Naive thymus-derived CD4-positive, alpha-beta T cell (primary cell): ENCODE measurements around the gene PPP1R12B. TPM values are rescaled to one million over a fixed set of nuclear protein-coding genes. Genes with fewer than 3 reads are reported as not detected.
"Not testable (repeated sequence)": the region's sequence is repeated elsewhere in the genome, so short reads cannot be mapped to it uniquely, and the experiment has no call there.

ENCODE experiments used
- ATAC-seq: fragments of 150-1000 bp; cut with Tn5 transposase; 2 replicates; pipeline ENCODE4 v1.10.0; 2021; ENCODE audit warnings: mild to moderate bottlenecking, moderate library complexity
- CTCF ChIA-PET: fragments of 350-600 bp; sonication (Branson Sonifier 250); formaldehyde crosslinking; loops from one replicate; lab custom pipeline; 2021; ENCODE audit warnings: antibody characterized with exemption; lab: Charles Lee
- POLR2A ChIA-PET: fragments of 350-600 bp; sonication (Branson Sonifier 250); formaldehyde crosslinking; loops from one replicate; lab custom pipeline; 2021; ENCODE audit warnings: antibody characterized with exemption, inconsistent platforms; lab: Charles Lee
- DNase-seq, 9 donors: peaks; one replicate each; pipeline versions ENCODE4 v3.0.0 to v3.0.0-alpha.2; 2020 to 2022; ENCODE audit warnings: mixed read lengths in 1 of 9
- H3K27ac ChIP-seq: one replicate; pipeline ENCODE4 v1.7.0; 2013; ENCODE audit warnings: mild to moderate bottlenecking, low read depth, low read length, moderate library complexity
- H3K27me3 ChIP-seq, 2 donors: one replicate each; pipeline ENCODE4 v1.7.0; 2013; ENCODE audit warnings: low read length in 2 of 2, mild to moderate bottlenecking in 2 of 2, moderate library complexity in 2 of 2; ENCODE audit not compliant: control insufficient read depth in 2 of 2, insufficient read depth in 2 of 2
- H3K36me3 ChIP-seq, 3 experiments: 1 replicate in 2 of 3; 2 replicates in 1 of 3; pipeline ENCODE4 v1.7.0; 2013; ENCODE audit warnings: low read length in 3 of 3, mild to moderate bottlenecking in 3 of 3, moderate library complexity in 1 of 3; ENCODE audit not compliant: insufficient read depth in 3 of 3, control insufficient read depth in 2 of 3
- H3K4me1 ChIP-seq, 2 donors: one replicate each; pipeline ENCODE4 v1.7.0; 2013; ENCODE audit warnings: low read length in 2 of 2, mild to moderate bottlenecking in 2 of 2, moderate library complexity in 1 of 2; ENCODE audit not compliant: control insufficient read depth in 2 of 2, insufficient read depth in 2 of 2
- H3K4me3 ChIP-seq: 2 replicates; pipeline ENCODE4 v1.7.0; 2013; ENCODE audit warnings: mild to moderate bottlenecking, low read length
- H3K9me3 ChIP-seq, 3 experiments: 1 replicate in 2 of 3; 2 replicates in 1 of 3; pipeline ENCODE4 v1.7.0; 2013; ENCODE audit warnings: low read length in 3 of 3; ENCODE audit not compliant: control insufficient read depth in 2 of 3
- H3K27ac Mint-ChIP-seq, 9 donors: one replicate each; pipeline ENCODE4 v1.8.0; 2020 to 2022; ENCODE audit warnings: mixed read lengths in 9 of 9, mild to moderate bottlenecking in 8 of 9, moderate library complexity in 5 of 9, inconsistent platforms in 2 of 9
- H3K27me3 Mint-ChIP-seq, 5 donors: one replicate each; pipeline ENCODE4 v1.8.0; 2021 to 2022; ENCODE audit warnings: mixed read lengths in 5 of 5, mild to moderate bottlenecking in 1 of 5
- H3K36me3 Mint-ChIP-seq, 5 donors: one replicate each; pipeline ENCODE4 v1.8.0; 2020 to 2022; ENCODE audit warnings: mixed read lengths in 5 of 5, mild to moderate bottlenecking in 3 of 5, inconsistent platforms in 1 of 5
- H3K4me1 Mint-ChIP-seq, 7 donors: one replicate each; pipeline ENCODE4 v1.8.0; 2020 to 2022; ENCODE audit warnings: mixed read lengths in 7 of 7, mild to moderate bottlenecking in 3 of 7, inconsistent platforms in 1 of 7
- H3K4me3 Mint-ChIP-seq, 10 donors: one replicate each; pipeline ENCODE4 v1.8.0; 2020 to 2022; ENCODE audit warnings: mild to moderate bottlenecking in 10 of 10, mixed read lengths in 10 of 10, moderate library complexity in 6 of 10, inconsistent platforms in 2 of 10
- H3K9me3 Mint-ChIP-seq, 11 donors: one replicate each; pipeline ENCODE4 v1.8.0; 2020 to 2022; ENCODE audit warnings: mixed read lengths in 11 of 11, mild to moderate bottlenecking in 4 of 11, inconsistent platforms in 1 of 11, moderate library complexity in 1 of 11
- intact Hi-C, 2 donors: fragments of 100-400 bp; cut with micrococcal nuclease; formaldehyde crosslinking; loops; one replicate each; pipeline ENCODE4 v1.15.1; 2023
- polyA plus RNA-seq, 2 donors: library from polyadenylated mRNA; unstranded; fragments of 300-500 nt; fragmentation: Illumina TruSeq; gene quantifications; one replicate each; pipeline ENCODE4 v1.2.3, GENCODE V29; 2021
- total RNA-seq, 6 experiments: library from RNA in 5 of 6; stranded (reverse) in 5 of 6; gene quantifications; 1 replicate in 5 of 6; 2 replicates in 1 of 6; pipeline ENCODE4 v1.2.3 and lab custom pipeline; 2021 to 2026

PPP1R12B gene
- total and polyA plus RNA-seq, 7 experiments from 2014 or later, result 5.2 to 38.1 (median 26.8) TPM

DNA sequence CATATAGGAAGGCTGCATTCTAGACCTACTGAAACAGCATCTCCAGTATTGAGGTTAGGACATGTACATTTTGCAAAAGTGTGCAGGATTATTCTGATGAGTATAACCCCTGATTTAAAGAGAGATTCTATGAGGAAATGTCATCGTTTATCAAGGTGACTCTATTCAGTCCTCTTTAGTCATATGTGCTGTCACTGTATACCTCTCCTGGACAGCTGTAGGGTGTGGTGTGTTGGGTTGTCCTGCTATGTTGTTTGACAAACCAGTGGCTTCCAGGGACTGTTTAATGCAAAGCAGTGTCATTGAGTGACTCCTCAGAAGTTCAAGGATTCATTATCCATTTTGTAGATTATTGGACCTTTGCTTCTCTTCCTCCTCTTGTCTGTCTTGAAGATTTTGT is 209.2 kb downstream of the PPP1R12B start:
- H3K27ac ChIP-seq, DNase-seq, H3K9me3 ChIP-seq, H3K4me3 ChIP-seq, POLR2A ChIA-PET, H3K9me3 Mint-ChIP-seq, H3K36me3 ChIP-seq, ATAC-seq, H3K27ac Mint-ChIP-seq, H3K4me3 Mint-ChIP-seq, H3K4me1 ChIP-seq, H3K27me3 ChIP-seq, H3K27me3 Mint-ChIP-seq, intact Hi-C loops: not testable (repeated sequence)
- CTCF ChIA-PET, result interaction anchor here (0.9 kb wide), 1 partner anchor 13 kb away, joined by 3 read pairs; no protein-coding TSS in a partner anchor
- Mint-ChIP-seq H3K4me1 (peaks cover 0 to 18% (median 3%) of the 10 kb centered on the region in 7 donors), H3K36me3 (peaks cover 0 to 16% (median 2%) of the 10 kb centered on the region in 5 donors)

DNA sequence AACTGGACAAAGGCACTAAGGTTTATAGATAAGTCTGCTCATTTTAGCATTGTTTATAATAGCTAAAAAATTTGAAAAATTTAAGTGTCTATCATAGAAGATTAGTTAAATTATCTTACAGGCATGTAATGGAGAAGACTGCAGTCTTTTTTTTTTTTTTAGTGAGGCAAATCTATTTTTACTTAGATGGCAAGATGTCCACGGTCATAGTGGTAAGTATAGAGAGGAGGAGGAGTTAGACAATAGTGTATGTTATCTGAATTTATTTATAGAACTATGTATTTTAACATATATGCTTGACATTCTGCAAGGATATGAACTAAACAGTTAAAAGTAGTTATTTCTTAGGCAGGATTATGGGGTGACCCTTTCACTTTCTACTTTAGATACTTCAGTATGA is 212.7 kb downstream of the PPP1R12B start:
- H3K27me3 Mint-ChIP-seq, result no peaks in the 10 kb centered on the region
- Histone ChIP-seq H3K27me3 (no peaks in the 10 kb centered on the region), H3K9me3 (no peaks in the 10 kb centered on the region), H3K27ac (no peak overlapping the region), H3K4me1 (no peaks in the 10 kb centered on the region), H3K4me3 (no peak overlapping the region), H3K36me3 (peaks cover 0 to 7% (median 0%) of the 10 kb centered on the region in 3 experiments)
- peaks cover 0 to 29% (median 8%) of the 10 kb centered on the region in 5 donors for H3K36me3 Mint-ChIP-seq
- ATAC-seq (no peak), DNase-seq (no peak)
- no peak overlapping the region for H3K27ac Mint-ChIP-seq
- H3K9me3 Mint-ChIP-seq, result no peaks in the 10 kb centered on the region
- H3K4me1 Mint-ChIP-seq, result peaks cover 0 to 21% (median 5%) of the 10 kb centered on the region in 7 donors
- no peak overlapping the region for H3K4me3 Mint-ChIP-seq
- intact Hi-C loops, result no loop called here
- ChIA-PET CTCF (no interaction called here), POLR2A (interaction anchor here (0.7 kb wide), 2 partner anchors 375 to 776 kb away, joined by 3 read pairs; no protein-coding TSS in a partner anchor)

DNA sequence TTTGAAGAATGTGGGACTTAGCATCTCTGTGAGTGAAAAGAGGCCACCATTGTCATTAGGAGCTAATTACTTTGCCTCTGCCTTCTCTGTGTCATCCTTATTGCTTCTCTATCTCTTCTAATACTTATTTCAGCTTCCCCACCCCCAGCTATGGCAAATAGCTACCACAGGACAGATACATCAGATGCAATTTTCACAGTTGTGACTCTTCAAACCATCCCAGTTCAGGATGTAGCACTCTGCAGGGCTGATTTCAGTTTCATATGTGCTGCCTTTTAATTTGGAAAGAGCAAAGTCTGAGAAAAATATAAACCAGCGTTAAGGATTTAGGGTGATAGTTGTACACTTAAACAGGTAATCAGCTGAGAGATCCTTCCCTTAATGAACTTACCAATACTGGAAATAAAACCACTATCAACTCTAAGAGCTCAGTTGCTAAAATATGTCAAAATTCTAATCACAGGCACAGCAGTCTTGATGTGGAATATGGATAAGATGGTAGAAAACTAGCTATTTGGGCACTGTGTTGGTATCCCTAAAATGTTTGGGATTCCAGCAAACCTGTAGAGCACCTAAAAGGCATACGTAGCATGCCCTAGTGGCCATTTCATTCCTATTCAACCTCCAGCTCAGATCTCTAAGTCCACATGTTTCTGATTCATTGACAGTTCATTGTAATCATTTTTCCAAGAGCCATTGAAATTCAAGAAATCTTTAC is 213.4 kb downstream of the PPP1R12B start:
- H3K27ac Mint-ChIP-seq, result no peak overlapping the region
- intact Hi-C loops, result no loop called here
- H3K9me3 Mint-ChIP-seq, result no peaks in the 10 kb centered on the region
- H3K9me3 ChIP-seq, result no peaks in the 10 kb centered on the region
- no peaks in the 10 kb centered on the region for H3K27me3 ChIP-seq
- no peak overlapping the region for H3K27ac ChIP-seq
- H3K4me1 Mint-ChIP-seq, result peaks cover 0 to 21% (median 5%) of the 10 kb centered on the region in 7 donors
- CTCF ChIA-PET, result no interaction called here
- no peak overlapping the region for H3K4me3 ChIP-seq
- POLR2A ChIA-PET, result no interaction called here
- H3K36me3 ChIP-seq, result peaks cover 0 to 7% (median 0%) of the 10 kb centered on the region in 3 experiments
- DNase-seq, result no peak
- H3K4me1 ChIP-seq, result no peaks in the 10 kb centered on the region
- peaks cover 0 to 29% (median 8%) of the 10 kb centered on the region in 5 donors for H3K36me3 Mint-ChIP-seq
- H3K27me3 Mint-ChIP-seq, result no peaks in the 10 kb centered on the region
- no peak overlapping the region for H3K4me3 Mint-ChIP-seq
- ATAC-seq, result no peak

DNA sequence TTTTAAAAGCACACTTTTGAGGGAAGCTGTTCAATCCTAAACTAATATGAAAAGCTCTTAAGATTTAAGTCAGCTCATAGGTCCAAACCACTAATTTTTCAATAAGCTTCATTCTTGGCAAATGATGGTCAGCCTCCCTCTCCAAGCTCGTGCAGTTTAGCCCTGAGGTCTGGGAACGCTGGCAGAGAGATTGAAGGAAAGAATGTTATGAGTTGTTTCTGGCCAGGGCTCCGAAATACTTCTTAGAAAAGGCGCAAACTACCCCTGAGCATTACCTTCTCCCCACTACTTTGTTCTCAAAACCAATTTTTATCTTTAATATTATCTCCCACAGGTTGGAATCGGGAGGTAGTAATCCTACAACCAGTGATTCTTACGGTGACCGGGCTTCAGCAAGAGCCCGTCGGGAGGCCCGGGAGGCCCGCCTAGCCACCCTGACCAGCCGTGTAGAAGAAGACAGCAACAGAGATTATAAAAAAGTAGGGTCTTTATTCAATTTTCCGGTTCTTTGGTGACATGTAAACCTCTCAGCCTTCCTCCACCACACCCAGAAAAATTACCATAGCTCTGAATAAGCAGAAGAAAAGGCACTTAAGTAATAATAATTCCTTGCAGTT is 214.1 kb downstream of the PPP1R12B start:
- Histone ChIP-seq H3K4me3 (no peak overlapping the region), H3K27me3 (no peaks in the 10 kb centered on the region), H3K4me1 (no peaks in the 10 kb centered on the region), H3K27ac (no peak overlapping the region), H3K36me3 (peaks cover 0 to 10% (median 0%) of the 10 kb centered on the region in 3 experiments), H3K9me3 (no peaks in the 10 kb centered on the region)
- Mint-ChIP-seq H3K9me3 (no peaks in the 10 kb centered on the region), H3K27me3 (no peaks in the 10 kb centered on the region), H3K36me3 (peaks cover 0 to 34% (median 8%) of the 10 kb centered on the region in 5 donors), H3K27ac (no peak overlapping the region), H3K4me1 (peaks cover 0 to 24% (median 5%) of the 10 kb centered on the region in 7 donors), H3K4me3 (no peak overlapping the region)
- ChIA-PET CTCF (no interaction called here), POLR2A (no interaction called here)
- no peak for DNase-seq
- intact Hi-C loops, result no loop called here
- ATAC-seq, result no peak

DNA sequence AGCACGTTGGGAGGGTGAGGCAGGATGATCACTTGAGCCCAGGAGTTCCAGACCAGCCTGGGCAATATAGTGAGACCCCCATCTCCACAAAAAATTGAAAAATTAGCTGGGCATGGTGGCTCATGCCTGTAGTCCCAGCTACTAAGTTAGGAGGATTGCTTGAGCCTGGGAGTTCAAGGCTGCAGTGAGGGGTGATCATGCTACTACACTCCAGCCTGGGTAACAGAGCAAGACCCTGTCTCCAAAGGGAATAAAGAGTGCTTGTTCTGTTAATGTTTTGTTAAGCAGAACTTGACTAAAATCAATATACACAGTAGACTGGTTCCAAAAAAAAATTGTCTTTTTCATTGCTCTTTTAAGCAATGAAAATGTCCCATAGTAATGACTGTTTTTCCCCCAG is 215.3 kb downstream of the PPP1R12B start:
- H3K4me3 Mint-ChIP-seq, result no peak overlapping the region
- H3K9me3 Mint-ChIP-seq, result no peaks in the 10 kb centered on the region
- ChIA-PET CTCF (no interaction called here), POLR2A (no interaction called here)
- Histone ChIP-seq H3K27me3 (no peaks in the 10 kb centered on the region), H3K9me3 (no peaks in the 10 kb centered on the region), H3K36me3 (peaks cover 0 to 14% (median 0%) of the 10 kb centered on the region in 3 experiments), H3K27ac (no peak overlapping the region), H3K4me1 (no peaks in the 10 kb centered on the region), H3K4me3 (no peak overlapping the region)
- peaks cover 0 to 46% (median 17%) of the 10 kb centered on the region in 5 donors for H3K36me3 Mint-ChIP-seq
- no peak overlapping the region for H3K27ac Mint-ChIP-seq
- ATAC-seq (no peak), DNase-seq (no peak)
- no peaks in the 10 kb centered on the region for H3K27me3 Mint-ChIP-seq
- intact Hi-C loops, result no loop called here
- peaks cover 0 to 24% (median 5%) of the 10 kb centered on the region in 7 donors for H3K4me1 Mint-ChIP-seq

DNA sequence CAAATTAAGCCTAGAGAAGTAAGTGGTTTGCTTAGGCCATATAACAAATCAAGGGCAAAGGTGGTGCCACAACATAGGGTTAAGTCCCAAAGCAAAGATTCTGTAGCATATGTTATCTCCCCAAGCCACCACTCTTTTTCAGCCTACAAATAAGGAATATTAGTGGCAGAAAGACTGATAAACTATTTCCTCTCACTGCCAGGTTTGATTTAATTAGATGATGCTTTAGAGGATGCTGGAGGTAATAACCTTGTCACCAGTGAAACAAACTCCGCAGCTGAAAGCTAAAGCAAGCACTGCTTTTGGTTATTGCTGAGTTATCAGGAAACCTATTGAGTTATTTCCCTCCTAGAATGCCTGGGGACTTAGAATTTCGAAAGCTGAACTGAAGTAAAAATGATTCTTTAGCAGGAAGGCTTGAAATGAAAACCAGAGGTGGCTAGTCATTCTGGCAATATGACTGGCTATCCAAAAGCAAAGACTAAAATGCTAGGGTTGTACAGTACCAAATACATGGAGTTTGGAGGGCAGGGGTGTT is 216.5 kb downstream of the PPP1R12B start:
- no peak overlapping the region for H3K4me3 ChIP-seq
- peaks cover 0 to 19% (median 0%) of the 10 kb centered on the region in 3 experiments for H3K36me3 ChIP-seq
- CTCF ChIA-PET, result no interaction called here
- Mint-ChIP-seq H3K27ac (no peak overlapping the region), H3K4me1 (peaks cover 0 to 24% (median 5%) of the 10 kb centered on the region in 7 donors), H3K27me3 (no peaks in the 10 kb centered on the region), H3K36me3 (peaks cover 0 to 54% (median 17%) of the 10 kb centered on the region in 5 donors), H3K9me3 (no peaks in the 10 kb centered on the region), H3K4me3 (no peak overlapping the region)
- intact Hi-C loops, result no loop called here
- no peaks in the 10 kb centered on the region for H3K9me3 ChIP-seq
- DNase-seq (no peak), ATAC-seq (no peak)
- H3K27me3 ChIP-seq, result no peaks in the 10 kb centered on the region
- H3K27ac ChIP-seq, result no peak overlapping the region
- no peaks in the 10 kb centered on the region for H3K4me1 ChIP-seq
- POLR2A ChIA-PET, result no interaction called here
